Smooth muscle cell of bladder (primary cell): Measurements from ENCODE around the gene SIT1. TPM values are rescaled to one million over a fixed set of nuclear protein-coding genes. Genes with fewer than 3 reads are reported as not detected.

Experiments
- total RNA-seq: library from RNA; depleted of rRNA; stranded (reverse); fragments of >200 nt; gene quantifications from 2 replicates; pipeline ENCODE4 v1.2.3, GENCODE V29; 2014

The SIT1 gene, protein sequence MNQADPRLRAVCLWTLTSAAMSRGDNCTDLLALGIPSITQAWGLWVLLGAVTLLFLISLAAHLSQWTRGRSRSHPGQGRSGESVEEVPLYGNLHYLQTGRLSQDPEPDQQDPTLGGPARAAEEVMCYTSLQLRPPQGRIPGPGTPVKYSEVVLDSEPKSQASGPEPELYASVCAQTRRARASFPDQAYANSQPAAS
- total RNA-seq, result not detected in 2 replicates

DNA sequence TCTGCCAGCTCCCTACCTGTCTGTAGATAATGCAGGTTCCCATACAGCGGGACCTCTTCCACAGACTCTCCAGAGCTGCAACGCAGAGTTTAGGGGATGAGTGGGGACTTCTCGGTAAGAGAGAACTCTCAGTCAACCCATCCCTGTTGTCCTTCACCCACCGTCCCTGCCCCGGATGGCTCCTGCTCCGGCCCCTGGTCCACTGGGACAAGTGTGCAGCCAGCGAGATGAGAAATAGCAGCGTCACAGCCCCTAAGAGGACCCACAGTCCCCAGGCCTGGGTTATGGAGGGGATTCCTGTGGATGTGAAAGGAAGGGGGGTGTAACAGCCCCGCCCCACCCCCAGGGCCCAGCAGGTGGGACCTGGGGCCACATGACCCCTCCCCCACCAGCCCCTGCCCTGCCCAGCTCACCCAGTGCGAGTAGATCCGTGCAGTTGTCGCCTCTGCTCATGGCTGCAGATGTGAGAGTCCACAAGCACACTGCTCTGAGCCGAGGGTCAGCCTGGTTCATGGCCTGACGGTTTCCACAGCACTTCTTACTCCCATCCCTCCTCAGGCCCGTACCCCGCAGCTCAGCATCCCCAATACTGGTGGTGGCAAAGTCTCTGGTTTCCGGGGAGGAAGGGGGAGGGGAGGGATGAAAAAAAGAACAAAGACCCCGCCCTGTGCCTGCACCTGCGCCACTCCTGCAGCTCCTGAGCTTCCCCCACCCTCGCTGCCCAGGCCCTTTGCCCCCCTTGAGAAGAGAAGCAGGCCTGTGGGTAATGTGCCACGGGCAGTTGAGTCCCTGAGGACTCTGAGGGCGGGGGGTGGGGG lies at the start of gene SIT1:
TSS of gene SIT1 (minus strand) at position 591 of the 818 bp plus-strand sequence. CDS start at position 513, 78 bp downstream.

DNA sequence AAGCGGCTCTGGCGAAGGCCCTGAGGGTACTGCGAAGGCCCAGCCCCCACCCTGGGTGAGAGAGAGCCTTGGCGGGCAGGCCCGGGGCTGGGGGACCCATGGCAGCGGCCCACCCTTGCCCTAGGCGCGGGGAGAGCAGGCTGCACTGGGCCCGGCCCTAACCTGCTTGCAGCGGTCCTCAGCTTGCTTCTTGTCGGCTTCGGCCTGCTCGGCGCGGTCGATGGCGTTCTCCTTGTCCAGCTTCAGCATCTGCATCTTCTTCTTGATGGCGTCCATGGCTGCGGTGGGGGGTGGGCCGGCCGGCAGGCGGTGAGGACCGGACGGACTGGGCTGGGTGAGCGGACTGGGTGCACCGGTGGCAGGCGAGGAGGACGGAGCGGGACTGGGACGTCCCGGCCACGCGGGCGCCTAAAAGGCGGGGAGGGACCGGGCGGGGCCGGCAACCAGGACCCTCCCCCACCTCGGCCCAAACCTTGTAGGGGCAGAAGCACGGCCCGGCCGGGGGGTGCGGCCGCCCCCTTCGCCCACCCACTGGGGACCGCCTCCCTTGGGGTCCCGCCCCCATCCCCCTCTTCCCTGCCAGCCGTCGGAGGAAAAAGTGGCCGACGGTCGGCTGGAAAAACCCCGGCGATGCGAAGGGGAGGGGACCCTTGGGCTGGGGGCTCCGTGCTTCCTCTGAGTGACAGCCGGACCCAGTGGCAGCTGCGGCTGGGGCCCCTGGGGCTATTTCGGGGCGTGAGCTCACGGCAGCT lies 39.0 kb upstream of the SIT1 start, which contains the start of gene TPM2:
TSS of gene TPM2 (minus strand) at position 384 of the 752 bp plus-strand sequence. CDS start at position 276, 108 bp downstream.

DNA sequence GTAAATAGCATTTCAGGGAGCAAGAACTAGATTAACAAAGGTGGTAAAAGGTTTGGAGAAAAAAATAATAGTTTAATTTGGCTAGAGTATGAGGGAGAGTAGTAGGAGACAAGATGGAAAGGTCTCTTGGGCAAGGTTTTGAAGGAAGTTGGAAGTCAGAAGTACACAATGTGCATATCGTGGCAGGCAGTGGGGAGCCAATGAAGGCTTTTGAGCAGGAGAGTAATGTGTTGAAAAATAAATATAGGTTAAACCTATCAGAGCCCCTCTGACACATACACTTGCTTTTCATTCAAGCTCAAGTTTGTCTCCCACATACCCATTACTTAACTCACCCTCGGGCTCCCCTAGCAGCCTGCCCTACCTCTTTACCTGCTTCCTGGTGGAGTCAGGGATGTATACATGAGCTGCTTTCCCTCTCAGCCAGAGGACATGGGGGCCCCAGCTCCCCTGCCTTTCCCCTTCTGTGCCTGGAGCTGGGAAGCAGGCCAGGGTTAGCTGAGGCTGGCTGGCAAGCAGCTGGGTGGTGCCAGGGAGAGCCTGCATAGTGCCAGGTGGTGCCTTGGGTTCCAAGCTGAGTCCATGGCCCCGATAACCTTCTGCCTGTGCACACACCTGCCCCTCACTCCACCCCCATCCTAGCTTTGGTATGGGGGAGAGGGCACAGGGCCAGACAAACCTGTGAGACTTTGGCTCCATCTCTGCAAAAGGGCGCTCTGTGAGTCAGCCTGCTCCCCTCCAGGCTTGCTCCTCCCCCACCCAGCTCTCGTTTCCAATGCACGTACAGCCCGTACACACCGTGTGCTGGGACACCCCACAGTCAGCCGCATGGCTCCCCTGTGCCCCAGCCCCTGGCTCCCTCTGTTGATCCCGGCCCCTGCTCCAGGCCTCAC lies 22.6 kb upstream of the SIT1 start, which contains the start of gene CA9:
TSS of gene CA9 (plus strand) at position 797 of the 893 bp plus-strand sequence. CDS start at position 829, 32 bp downstream.

DNA sequence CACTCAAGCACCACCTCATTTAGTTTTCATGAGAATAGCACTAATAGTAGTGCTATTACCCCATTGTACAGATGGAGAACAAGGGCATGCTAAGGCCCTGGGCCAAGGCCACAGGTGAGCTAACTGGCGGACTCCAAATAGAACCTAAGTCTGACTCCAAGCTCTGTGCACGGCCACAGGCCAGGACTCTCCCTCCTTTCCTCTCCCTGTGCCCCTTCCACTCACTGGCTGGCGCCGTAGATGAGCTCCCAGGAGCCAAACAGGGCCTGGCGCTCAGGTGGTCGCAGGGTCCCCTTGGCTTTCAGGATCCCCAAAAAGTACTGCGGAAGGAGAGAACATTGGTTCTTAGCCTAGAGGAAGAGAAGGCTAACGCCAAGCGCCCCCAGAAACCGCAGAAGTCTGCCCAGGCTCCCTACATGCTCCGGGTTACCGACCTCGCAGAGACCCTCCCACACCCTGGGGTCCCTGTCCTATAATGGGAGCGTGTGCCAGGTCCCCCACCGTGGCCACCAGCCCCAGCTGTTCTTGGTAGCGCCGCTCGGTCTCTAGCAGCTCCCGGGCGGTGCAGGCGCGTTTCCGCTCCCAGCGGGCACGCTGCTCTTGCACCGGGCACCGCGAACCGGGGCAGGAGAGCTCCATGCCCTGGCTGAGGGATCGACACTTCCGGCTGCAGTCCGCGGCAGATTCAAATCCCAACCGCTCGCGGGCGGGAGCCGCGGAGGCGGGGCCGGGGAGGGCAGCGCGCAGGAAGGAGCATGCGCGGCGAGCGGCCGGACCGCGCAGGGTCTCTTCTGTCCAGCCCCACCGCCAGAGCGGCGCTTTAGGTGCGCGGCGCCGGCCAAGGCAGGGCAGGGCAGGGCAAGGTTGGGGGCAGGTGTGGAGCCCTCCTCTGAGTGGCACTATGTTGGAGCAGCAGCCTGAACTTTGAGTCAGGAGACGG lies 14.1 kb upstream of the SIT1 start, which contains the start of gene ARHGEF39:
TSS of gene ARHGEF39 (minus strand) at position 665 of the 940 bp plus-strand sequence. CDS start at position 639, 26 bp downstream.

DNA sequence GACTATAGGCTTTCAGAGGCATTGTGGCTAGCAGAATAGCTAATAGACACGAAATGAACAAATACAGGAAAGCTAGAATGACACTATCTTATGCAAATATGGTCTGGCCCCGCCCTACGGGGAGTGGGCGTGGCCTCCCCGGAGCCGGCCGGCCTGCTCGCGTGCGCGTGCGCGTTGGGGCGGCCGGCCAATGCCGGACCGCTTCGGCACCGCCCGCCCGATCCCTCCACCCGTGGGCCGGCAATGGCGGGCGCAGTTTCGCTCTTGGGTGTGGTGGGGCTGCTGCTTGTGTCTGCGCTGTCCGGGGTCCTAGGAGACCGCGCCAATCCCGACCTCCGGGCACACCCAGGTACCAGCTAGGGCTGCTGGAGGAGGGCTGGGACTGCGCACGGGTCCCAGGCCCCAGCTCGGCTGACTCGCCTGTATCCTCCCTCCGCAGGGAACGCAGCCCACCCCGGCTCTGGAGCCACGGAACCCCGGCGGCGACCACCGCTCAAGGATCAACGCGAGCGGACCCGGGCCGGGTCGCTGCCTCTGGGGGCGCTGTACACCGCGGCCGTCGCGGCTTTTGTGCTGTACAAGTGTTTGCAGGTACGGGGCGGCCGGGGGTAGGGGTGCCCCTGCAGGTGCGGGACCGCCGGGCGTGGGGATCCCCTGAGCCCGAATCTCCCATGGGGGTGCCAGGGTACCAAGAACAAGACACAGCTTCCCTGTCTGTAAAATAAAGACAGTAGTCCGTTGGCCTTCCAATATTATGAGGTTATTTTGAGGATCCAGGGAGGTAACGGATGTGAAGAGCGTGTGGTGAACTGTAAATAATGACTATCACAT lies 7.6 kb upstream of the SIT1 start, which contains the start of gene CCDC107:
TSS of gene CCDC107 (plus strand) at position 156 of the 831 bp plus-strand sequence. CDS start at position 244, 88 bp downstream.

DNA sequence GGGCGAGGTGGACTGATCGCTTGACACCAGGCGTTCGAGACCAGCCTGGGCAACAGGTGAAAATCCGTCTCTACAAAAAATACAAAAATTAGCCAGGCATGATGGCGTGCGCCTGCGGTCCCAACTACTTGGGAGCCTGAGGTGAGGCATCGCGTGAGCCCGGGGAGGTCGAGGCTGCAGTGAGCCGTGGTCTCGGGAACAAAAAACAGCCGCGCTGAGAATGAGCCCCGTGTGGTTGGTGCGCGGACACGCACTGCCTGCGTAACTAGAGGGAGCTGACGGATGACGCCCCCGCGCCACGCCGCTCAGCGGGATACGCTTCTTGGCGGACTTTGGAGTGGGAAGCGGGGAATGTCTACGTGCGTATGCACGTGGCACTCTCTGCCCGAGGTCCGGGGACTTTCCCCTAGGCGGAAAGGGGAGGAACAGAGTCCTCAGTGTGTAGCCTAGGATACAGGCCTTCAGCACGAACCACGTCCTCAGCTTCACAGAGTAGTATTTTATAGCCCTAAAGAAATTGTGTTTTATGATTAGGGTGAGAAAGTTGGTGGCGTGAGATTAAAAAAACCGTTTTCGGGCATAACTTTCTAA lies 6.9 kb upstream of the SIT1 start, which contains the start of gene RMRP:
TSS of gene RMRP (minus strand) at position 474 of the 591 bp plus-strand sequence.

DNA sequence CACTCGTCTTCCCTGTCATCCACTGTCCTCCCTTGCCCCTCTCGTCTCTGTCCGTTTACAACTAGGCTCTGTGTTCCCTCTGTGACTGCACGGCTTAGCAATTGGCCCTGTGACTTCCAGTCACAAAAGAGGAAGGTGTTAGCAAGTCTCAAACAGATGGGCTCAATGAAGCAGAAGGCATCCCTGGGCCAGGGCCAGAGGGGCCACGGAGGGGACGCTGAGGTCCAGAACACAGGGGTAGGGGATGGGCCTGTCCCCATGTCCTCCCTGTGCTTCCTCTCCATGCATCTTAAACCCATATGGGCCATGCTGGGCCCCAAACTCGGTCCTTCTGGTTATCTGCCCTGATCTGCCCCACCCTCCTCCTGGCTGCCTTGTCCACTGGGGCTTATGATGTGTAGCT lies 32.4 kb downstream of the SIT1 start, which contains the start of gene CD72:
TSS of gene CD72 (minus strand) at position 89 of the 403 bp plus-strand sequence. CDS start 110 bp downstream, outside the sequence.

DNA sequence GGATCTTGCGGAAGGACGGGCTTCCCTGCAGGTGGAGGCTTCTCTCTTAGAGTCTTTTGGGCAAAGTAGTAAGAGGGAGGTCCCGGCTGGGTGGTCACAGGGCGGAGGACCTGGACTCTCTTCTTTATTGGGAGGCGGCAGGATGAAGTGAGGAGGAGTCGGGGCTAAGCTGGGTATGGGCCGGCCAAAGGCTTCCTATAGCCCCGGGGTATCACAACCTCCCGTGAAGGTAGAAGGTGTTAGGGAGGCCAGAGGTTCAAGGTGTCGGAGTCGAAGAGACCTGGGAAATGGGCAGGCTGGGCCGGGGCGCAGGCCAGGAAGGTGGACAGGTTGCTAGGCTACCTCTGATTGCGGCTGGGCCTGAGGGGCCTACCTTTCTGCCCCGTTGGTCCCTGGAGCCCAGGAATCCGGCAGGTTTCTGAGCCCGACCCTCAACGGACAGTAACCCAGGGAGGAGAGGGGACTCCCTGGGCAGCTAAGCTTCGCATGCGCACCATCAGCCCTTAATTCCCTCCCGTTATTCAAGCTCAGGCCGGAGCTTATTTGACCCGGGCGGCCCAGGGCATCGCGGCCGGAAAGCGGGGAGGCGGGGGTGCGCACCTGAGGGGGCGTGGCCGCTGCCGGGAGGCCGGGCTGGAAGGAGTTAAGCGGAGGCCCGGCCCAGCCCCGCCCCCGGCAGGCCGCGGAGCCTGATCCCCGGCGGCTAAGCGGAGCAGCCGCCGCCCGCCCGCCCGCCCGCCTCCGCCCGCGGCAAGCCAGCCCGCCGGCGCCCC lies 46.0 kb downstream of the SIT1 start, which contains the start of gene TESK1:
TSS of gene TESK1 (plus strand) at position 685 of the 773 bp plus-strand sequence. CDS start 358 bp downstream, outside the sequence.

Other genes with a start within 250 kb of the SIT1 start
- 14.9 and 17.8 TPM in 2 replicates for gene RUSC2, start 160.8 kb downstream of the SIT1 start, total RNA-seq
- gene TESK1, start 45.7 kb downstream of the SIT1 start, total RNA-seq, result 7.5 and 12.2 TPM in 2 replicates
- gene CD72, start 32.5 kb downstream of the SIT1 start, total RNA-seq, result 1.6 and 1.7 TPM in 2 replicates
- 28,356 and 90,129 TPM in 2 replicates for gene RMRP, start 7.1 kb upstream of the SIT1 start, total RNA-seq
- gene CCDC107, start 7.4 kb upstream of the SIT1 start, total RNA-seq, result 11.7 and 19.4 TPM in 2 replicates
- gene ARHGEF39, start 14.3 kb upstream of the SIT1 start, total RNA-seq, result 0.09 and 0.28 TPM in 2 replicates
- 2.0 and 16.1 TPM in 2 replicates for gene CA9, start 23.0 kb upstream of the SIT1 start, total RNA-seq
- 1,100 and 1,291 TPM in 2 replicates for gene TPM2, start 39.0 kb upstream of the SIT1 start, total RNA-seq
- 181 and 228 TPM in 2 replicates for gene TLN1, start 81.3 kb upstream of the SIT1 start, total RNA-seq
- 71.5 and 79.1 TPM in 2 replicates for gene CREB3, start 81.7 kb upstream of the SIT1 start, total RNA-seq
- gene GBA2, start 98.3 kb upstream of the SIT1 start, total RNA-seq, result 16.8 and 20.4 TPM in 2 replicates
- 10.2 and 11.6 TPM in 2 replicates for gene RGP1, start 98.4 kb upstream of the SIT1 start, total RNA-seq
- gene MSMP, start 103.3 kb upstream of the SIT1 start, total RNA-seq, result not detected in 2 replicates
- 15.5 and 22.6 TPM in 2 replicates for gene NPR2, start 140.7 kb upstream of the SIT1 start, total RNA-seq
- 0.71 and 1.2 TPM in 2 replicates for gene SPAG8, start 161.3 kb upstream of the SIT1 start, total RNA-seq
- 22.2 and 30.4 TPM in 2 replicates for gene HINT2, start 164.1 kb upstream of the SIT1 start, total RNA-seq
- not detected in 2 replicates for gene FAM221B, start 177.8 kb upstream of the SIT1 start, total RNA-seq
- 1.6 and 2.3 TPM in 2 replicates for gene TMEM8B, start 178.3 kb upstream of the SIT1 start, total RNA-seq
- gene OR13J1, start 219.5 kb upstream of the SIT1 start, total RNA-seq, result not detected in 2 replicates